HG02763 (cell line): Measurements from ENCODE around the gene SLC35F4.

ENCODE experiments used
- ATAC-seq: cut with Tn5 transposase; IDR thresholded peaks from one replicate; pipeline ENCODE4 v1.9.1; 2021; ENCODE audit warnings: mild to moderate bottlenecking, moderate library complexity; ENCODE audit not compliant: unreplicated experiment

The SLC35F4 gene

GRCh38 chr14:57637901-57638300, 228.0 kb downstream of the SLC35F4 start:
- no peak for ATAC-seq

GRCh38 chr14:57634335-57634734, 231.6 kb downstream of the SLC35F4 start:
- no peak for ATAC-seq

- ATAC-seq = no peak
These were observed 233.2 kb downstream of the SLC35F4 start for GRCh38 chr14:57632649-57633048.

- no peak for ATAC-seq
These were observed 248.4 kb downstream of the SLC35F4 start for GRCh38 chr14:57617510-57617909.

GRCh38 chr14:57612946-57613345, 252.9 kb downstream of the SLC35F4 start:
- no peak for ATAC-seq

- no peak for ATAC-seq
These were observed 254.3 kb downstream of the SLC35F4 start for GRCh38 chr14:57611555-57612075.

- ATAC-seq = no peak
These were observed 255.3 kb downstream of the SLC35F4 start for GRCh38 chr14:57610631-57611030.

GRCh38 chr14:57609192-57610075, 256.5 kb downstream of the SLC35F4 start:
- ATAC-seq = no peak

- no peak for ATAC-seq
These were observed 258.8 kb downstream of the SLC35F4 start for GRCh38 chr14:57607086-57607485.

- no peak for ATAC-seq
These were observed 282.5 kb downstream of the SLC35F4 start for GRCh38 chr14:57583396-57583795.

GRCh38 chr14:57582746-57583145, 283.1 kb downstream of the SLC35F4 start:
- ATAC-seq = no peak

- no peak for ATAC-seq
These were observed 287.1 kb downstream of the SLC35F4 start for GRCh38 chr14:57578801-57579200.

- ATAC-seq = no peak
These were observed 289.4 kb downstream of the SLC35F4 start for GRCh38 chr14:57576498-57576897.

GRCh38 chr14:57575482-57575881, 290.4 kb downstream of the SLC35F4 start:
- no peak for ATAC-seq

GRCh38 chr14:57574617-57575288, 291.1 kb downstream of the SLC35F4 start:
- ATAC-seq = no peak

GRCh38 chr14:57573173-57573572, 292.7 kb downstream of the SLC35F4 start:
- ATAC-seq = no peak

- ATAC-seq = no peak
These were observed 297.3 kb downstream of the SLC35F4 start for GRCh38 chr14:57568554-57568953.

- ATAC-seq = no peak
These were observed 298.7 kb downstream of the SLC35F4 start for GRCh38 chr14:57567220-57567619.

- ATAC-seq = peak; percentile 77
These were observed 305.2 kb downstream of the SLC35F4 start for GRCh38 chr14:57560681-57561080.

- no peak for ATAC-seq
These were observed 306.3 kb downstream of the SLC35F4 start for GRCh38 chr14:57559576-57559975.

- ATAC-seq = no peak
These were observed 316.0 kb downstream of the SLC35F4 start for GRCh38 chr14:57549765-57550420.
